MM.1S (cell line): Measurements from ENCODE around the gene PRKCB.

Experiments
- DNase-seq: peaks from one replicate; pipeline ENCODE4 v3.0.0-alpha.2; 2015
- H2AFZ ChIP-seq: fragments of 300-600 bp; sonication (generic); 2 replicates; pipeline ENCODE4 v1.6.0; 2016; ENCODE audit warnings: antibody characterized with exemption, low read length
- H3F3A ChIP-seq: fragments of 300-600 bp; sonication (generic); 2 replicates; pipeline ENCODE4 v1.6.1; 2016; ENCODE audit warnings: mild to moderate bottlenecking, antibody characterized with exemption, low read length, moderate library complexity, mixed read lengths; ENCODE audit not compliant: insufficient read depth
- H3K27ac ChIP-seq: fragments of 300-600 bp; sonication (generic); 2 replicates; pipeline ENCODE4 v1.5.1; 2016; ENCODE audit warnings: mild to moderate bottlenecking, low read length
- H3K27me3 ChIP-seq: fragments of 300-600 bp; sonication (generic); replicated peaks from 2 replicates; pipeline ENCODE4 v1.6.0; 2016; ENCODE audit warnings: low read length; ENCODE audit not compliant: insufficient read depth
- H3K36me3 ChIP-seq: fragments of 300-600 bp; sonication (generic); replicated peaks from 2 replicates; pipeline ENCODE4 v1.6.1; 2016; ENCODE audit warnings: mild to moderate bottlenecking, low read length, mixed read lengths; ENCODE audit not compliant: insufficient read depth
- H3K4me1 ChIP-seq: fragments of 300-600 bp; sonication (generic); 2 replicates; pipeline ENCODE4 v1.6.1; 2016; ENCODE audit warnings: low read length, mixed read lengths
- H3K4me2 ChIP-seq: fragments of 300-600 bp; sonication (generic); 2 replicates; pipeline ENCODE4 v1.6.0; 2016; ENCODE audit warnings: low read depth, low read length
- H3K4me3 ChIP-seq: fragments of 300-600 bp; sonication (generic); 2 replicates; pipeline ENCODE4 v1.5.1; 2016; ENCODE audit warnings: low read length, mixed read lengths
- H3K79me2 ChIP-seq: fragments of 300-600 bp; sonication (generic); 2 replicates; pipeline ENCODE4 v1.6.1; 2016; ENCODE audit warnings: mixed run types, low read length, mixed read lengths
- H3K9ac ChIP-seq: fragments of 300-600 bp; sonication (generic); 2 replicates; pipeline ENCODE4 v1.6.1; 2016; ENCODE audit warnings: low read length, mixed read lengths
- H3K9me2 ChIP-seq: fragments of 300-600 bp; sonication (generic); replicated peaks from 2 replicates; pipeline ENCODE4 v1.6.1; 2016; ENCODE audit warnings: mild to moderate bottlenecking, low read length, mixed read lengths; ENCODE audit not compliant: insufficient read depth
- H3K9me3 ChIP-seq: fragments of 300-600 bp; sonication (generic); replicated peaks from 2 replicates; pipeline ENCODE4 v1.6.1; 2016; ENCODE audit warnings: mild to moderate bottlenecking, low read length, mixed read lengths; ENCODE audit not compliant: insufficient read depth
- H4K20me1 ChIP-seq: fragments of 300-600 bp; sonication (generic); 2 replicates; pipeline ENCODE4 v1.6.1; 2016; ENCODE audit warnings: mild to moderate bottlenecking, low read length, moderate library complexity, mixed read lengths; ENCODE audit not compliant: insufficient read depth
- CTCF ChIP-seq: fragments of 300-600 bp; sonication (generic); IDR thresholded peaks from 2 replicates; pipeline ENCODE4 v1.5.1; 2016; ENCODE audit warnings: antibody characterized with exemption, low read length, mixed read lengths
- EZH2 ChIP-seq: fragments of 300-600 bp; sonication (generic); optimal IDR thresholded peaks from 2 replicates; pipeline ENCODE3; 2017; ENCODE audit warnings: low read depth, mild to moderate bottlenecking, antibody characterized with exemption, low read length, mixed read lengths
- EZH2phosphoT487 ChIP-seq: fragments of 300-600 bp; sonication (generic); IDR thresholded peaks from 2 replicates; pipeline ENCODE4 v1.6.1; 2018; ENCODE audit warnings: antibody characterized with exemption, low read length

Gene PRKCB

GRCh38 chr16:23824909-23825308 is 10.9 kb upstream of the PRKCB start:
- H3K9ac ChIP-seq = no peak overlapping the region
- no peaks in the 10 kb centered on the region for H3K9me2 ChIP-seq
- no peak overlapping the region for H2AFZ ChIP-seq
- no peaks in the 10 kb centered on the region for H3K79me2 ChIP-seq
- H3K27ac ChIP-seq = no peak overlapping the region
- H3K36me3 ChIP-seq = no peaks in the 10 kb centered on the region
- no peak overlapping the region for H3K4me2 ChIP-seq
- no peaks in the 10 kb centered on the region for H4K20me1 ChIP-seq
- peaks cover 11% of the 10 kb centered on the region for H3F3A ChIP-seq
- no peak overlapping the region for H3K4me3 ChIP-seq
- peaks cover 13% of the 10 kb centered on the region for H3K4me1 ChIP-seq
- TF ChIP-seq EZH2 (no peak), CTCF (no peak), EZH2phosphoT487 (no peak)
- no peaks in the 10 kb centered on the region for H3K9me3 ChIP-seq
- H3K27me3 ChIP-seq = peaks cover 12% of the 10 kb centered on the region
- no peak for DNase-seq

GRCh38 chr16:23826528-23827045 is 9.2 kb upstream of the PRKCB start:
- Histone ChIP-seq H3F3A (peaks cover 11% of the 10 kb centered on the region), H3K4me2 (peak overlapping the region; percentile 64), H3K79me2 (no peaks in the 10 kb centered on the region), H3K4me1 (peaks cover 13% of the 10 kb centered on the region), H4K20me1 (no peaks in the 10 kb centered on the region), H3K27ac (no peak overlapping the region), H3K9ac (no peak overlapping the region), H3K27me3 (peaks cover 12% of the 10 kb centered on the region), H3K36me3 (no peaks in the 10 kb centered on the region), H3K4me3 (peak overlapping the region; percentile 6; the same call in 1 of the 2 replicates), H3K9me2 (no peaks in the 10 kb centered on the region), H3K9me3 (no peaks in the 10 kb centered on the region), H2AFZ (0 out of 2 replicates have a peak overlapping the region, but pooled peaks have one; percentile 4)
- DNase-seq = no peak
- TF ChIP-seq EZH2 (no peak), EZH2phosphoT487 (no peak), CTCF (no peak)

- DNase-seq = peak; percentile 41
- Histone ChIP-seq H3K9me2 (no peaks in the 10 kb centered on the region), H4K20me1 (no peaks in the 10 kb centered on the region), H3K4me2 (peak overlapping the region; percentile 64), H3K4me3 (peak overlapping the region; percentile 6; the same call in 1 of the 2 replicates), H3K9ac (no peak overlapping the region), H3K9me3 (no peaks in the 10 kb centered on the region), H3K79me2 (no peaks in the 10 kb centered on the region), H3K27ac (no peak overlapping the region), H3K4me1 (peaks cover 13% of the 10 kb centered on the region), H3F3A (peaks cover 11% of the 10 kb centered on the region), H3K27me3 (peaks cover 12% of the 10 kb centered on the region), H2AFZ (no peak overlapping the region), H3K36me3 (no peaks in the 10 kb centered on the region)
- TF ChIP-seq CTCF = no peak
- no peak for TF ChIP-seq EZH2phosphoT487
- no peak for TF ChIP-seq EZH2
Measured at GRCh38 chr16:23827057-23827456, 8.7 kb upstream of the PRKCB start.
